ENCODE data around the gene ZNF354C. TPM values are rescaled to one million over a fixed set of nuclear protein-coding genes. Genes with fewer than 3 reads are reported as not detected.

The ZNF354C gene
- total RNA-seq (2014; rRNA removed; shearing (Covaris generic)) = not detected in 2 replicates
- total RNA-seq (2022) = not detected in 2 replicates
- not detected for Bru-seq, nascent RNA
- BruChase-seq, experiment 1, labeled RNA remaining after a 6-hour chase = not detected
- BruChase-seq, experiment 2, labeled RNA remaining after a 2-hour chase = percentile 11 among the genes with signal in this experiment
- long read RNA-seq = 0 reads

DNA sequence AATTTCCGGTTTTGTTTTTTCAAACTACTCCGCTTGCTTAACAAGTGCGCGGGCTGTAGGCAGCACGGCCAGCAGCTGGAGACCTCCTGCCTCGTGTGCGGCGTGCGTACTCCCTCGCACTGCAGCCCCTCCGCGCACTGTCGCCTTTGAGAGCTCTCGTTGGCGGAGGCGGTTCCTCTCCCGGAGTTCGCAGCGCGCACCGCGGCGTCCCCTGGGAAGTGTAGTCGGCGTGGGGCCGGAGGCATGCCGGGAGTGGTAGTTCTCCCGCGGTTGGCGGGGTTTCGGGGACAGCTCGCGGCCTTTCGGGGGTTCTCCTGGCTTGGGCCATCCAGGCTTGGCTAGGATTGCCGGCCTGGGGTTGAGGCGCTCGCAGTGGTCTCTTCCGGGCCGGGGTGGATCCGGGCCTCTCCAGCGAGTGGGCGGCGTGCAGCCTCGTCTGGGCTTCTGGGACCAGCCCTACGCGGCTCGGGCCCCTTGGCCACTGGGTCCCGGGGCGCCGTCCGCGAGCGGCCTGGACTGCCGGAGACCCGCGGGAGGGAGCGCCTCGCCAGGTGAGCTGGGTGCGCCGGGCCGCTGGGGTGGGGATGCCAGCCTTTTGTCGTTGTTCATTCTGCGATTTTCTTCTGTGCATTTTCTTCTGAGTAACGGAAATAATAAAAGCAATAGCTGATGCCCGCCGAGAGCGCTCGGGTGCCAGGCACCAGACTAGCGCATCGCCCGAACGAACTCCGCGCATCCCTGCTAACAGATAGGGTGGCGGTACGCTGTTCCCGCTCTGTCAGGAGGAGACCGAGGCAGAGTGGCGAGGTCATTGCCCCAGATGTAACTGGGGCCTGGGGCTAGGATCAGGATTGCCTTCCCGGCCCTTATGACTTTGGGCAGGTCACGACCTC is at the start of gene ZNF354C:
ZNF354C (plus strand) TSS at position 258 of the 893 bp plus-strand sequence. CDS start 1,696 bp downstream, outside the sequence.
- Histone ChIP-seq H3K4me1 (ENCODE audit: insufficient read depth, low read length, poor library complexity, severe bottlenecking) (no peaks in the 10 kb centered on the region), H3K4me2 (ENCODE audit: low read length) (no peak within 1 kb of the TSS), H3K9me3 (ENCODE audit: low read length) (no peaks in the 10 kb centered on the region), H3K79me2 (ENCODE audit: insufficient read depth, low read depth, low read length) (no peaks in the 10 kb centered on the region), H2AFZ (ENCODE audit: low read length) (no peak within 1 kb of the TSS), H4K20me1 (ENCODE audit: insufficient read depth, low read length) (no peaks in the 10 kb centered on the region), H3K27ac (ENCODE audit: low read depth, low read length, poor library complexity, severe bottlenecking) (no peak within 1 kb of the TSS), H3K4me3 (ENCODE audit: low read depth, low read length, poor library complexity, severe bottlenecking) (no peak within 1 kb of the TSS), H3K36me3 (ENCODE audit: insufficient read depth, low read length) (no peaks in the 10 kb centered on the region), H3K9me2 (ENCODE audit: insufficient read depth, low read length) (no peaks in the 10 kb centered on the region)
- intact Hi-C loops (cut with micrococcal nuclease; ENCODE audit: unreplicated experiment) = no loop called here
- DNase-seq (ENCODE audit: low spot score) = no peak
- no TSS peak for BruUV-seq (replicated peaks)
- TF ChIP-seq EZH2phosphoT487 (IDR thresholded peaks at IDR 0.05; ENCODE audit: borderline replicate concordance, low read depth, low read length) = no peak
- TF ChIP-seq, protein P1, sequence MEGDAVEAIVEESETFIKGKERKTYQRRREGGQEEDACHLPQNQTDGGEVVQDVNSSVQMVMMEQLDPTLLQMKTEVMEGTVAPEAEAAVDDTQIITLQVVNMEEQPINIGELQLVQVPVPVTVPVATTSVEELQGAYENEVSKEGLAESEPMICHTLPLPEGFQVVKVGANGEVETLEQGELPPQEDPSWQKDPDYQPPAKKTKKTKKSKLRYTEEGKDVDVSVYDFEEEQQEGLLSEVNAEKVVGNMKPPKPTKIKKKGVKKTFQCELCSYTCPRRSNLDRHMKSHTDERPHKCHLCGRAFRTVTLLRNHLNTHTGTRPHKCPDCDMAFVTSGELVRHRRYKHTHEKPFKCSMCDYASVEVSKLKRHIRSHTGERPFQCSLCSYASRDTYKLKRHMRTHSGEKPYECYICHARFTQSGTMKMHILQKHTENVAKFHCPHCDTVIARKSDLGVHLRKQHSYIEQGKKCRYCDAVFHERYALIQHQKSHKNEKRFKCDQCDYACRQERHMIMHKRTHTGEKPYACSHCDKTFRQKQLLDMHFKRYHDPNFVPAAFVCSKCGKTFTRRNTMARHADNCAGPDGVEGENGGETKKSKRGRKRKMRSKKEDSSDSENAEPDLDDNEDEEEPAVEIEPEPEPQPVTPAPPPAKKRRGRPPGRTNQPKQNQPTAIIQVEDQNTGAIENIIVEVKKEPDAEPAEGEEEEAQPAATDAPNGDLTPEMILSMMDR (conservative IDR thresholded peaks at IDR 0.05; ENCODE audit: low read length) = no peak
- ChIA-PET CTCF (ENCODE audit: unreplicated experiment) (no interaction called here), POLR2A (no interaction called here)

DNA sequence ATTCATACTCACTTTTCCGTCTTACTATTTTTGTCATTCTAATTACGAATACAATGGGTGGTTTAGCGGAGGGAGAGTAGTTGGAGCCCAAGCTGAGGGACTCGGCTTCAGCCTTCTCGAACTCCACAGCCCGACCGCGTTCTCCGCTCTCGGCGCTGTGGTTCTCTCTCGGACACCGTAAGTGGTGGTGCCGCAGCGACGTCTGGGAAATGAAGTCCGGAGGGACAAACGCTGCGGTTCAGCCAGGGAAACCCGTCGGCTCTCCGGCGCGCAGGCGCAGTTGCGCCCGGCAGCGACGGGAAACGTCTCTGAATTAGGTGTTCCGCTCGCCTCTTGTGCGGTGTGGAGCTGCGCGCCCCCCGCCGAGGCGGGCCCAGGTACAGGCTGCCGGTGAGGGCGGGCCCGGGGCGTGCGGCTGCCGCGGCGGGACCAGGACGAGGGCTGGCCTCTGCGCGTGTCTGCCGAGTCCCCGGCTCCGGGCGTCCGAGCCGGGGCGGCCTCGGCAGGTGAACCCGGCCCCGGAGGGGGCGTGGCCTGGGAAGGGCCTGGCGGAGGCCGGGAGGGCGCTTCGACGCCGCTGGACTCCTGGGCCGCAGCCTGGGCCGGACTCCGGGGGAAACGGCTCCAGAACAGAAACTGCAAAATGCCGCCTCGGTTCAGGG is 36.5 kb upstream of the ZNF354C start, which contains the start of gene ZNF879:
ZNF879 (plus strand) TSS at position 277 of the 662 bp plus-strand sequence. CDS start 1,201 bp downstream, outside the sequence.
- ChIA-PET POLR2A (no interaction called here), CTCF (ENCODE audit: unreplicated experiment) (no interaction called here)
- DNase-seq (ENCODE audit: low spot score) = peak; percentile 81
- H3K4me2 ChIP-seq (ENCODE audit: low read length) = peak within 1 kb of the TSS; percentile 36; the same call in 1 of the 2 replicates
- peak within 1 kb of the TSS; percentile 76 for H2AFZ ChIP-seq (ENCODE audit: low read length)
- H3K79me2 ChIP-seq (ENCODE audit: insufficient read depth, low read depth, low read length) = no peaks in the 10 kb centered on the region
- TF ChIP-seq, protein P1 (conservative IDR thresholded peaks at IDR 0.05; ENCODE audit: low read length) = no peak
- no peak for TF ChIP-seq EZH2phosphoT487 (IDR thresholded peaks at IDR 0.05; ENCODE audit: borderline replicate concordance, low read depth, low read length)
- intact Hi-C loops (cut with micrococcal nuclease; ENCODE audit: unreplicated experiment) = no loop called here
- H3K27ac ChIP-seq (ENCODE audit: low read depth, low read length, poor library complexity, severe bottlenecking) = no peak within 1 kb of the TSS
- peaks cover 5% of the 10 kb centered on the region for H3K4me1 ChIP-seq (ENCODE audit: insufficient read depth, low read length, poor library complexity, severe bottlenecking)
- no peaks in the 10 kb centered on the region for H3K9me3 ChIP-seq (ENCODE audit: low read length)
- H3K36me3 ChIP-seq (ENCODE audit: insufficient read depth, low read length) = no peaks in the 10 kb centered on the region
- no peaks in the 10 kb centered on the region for H4K20me1 ChIP-seq (ENCODE audit: insufficient read depth, low read length)
- BruUV-seq (replicated peaks) = no TSS peak
- H3K9me2 ChIP-seq (ENCODE audit: insufficient read depth, low read length) = no peaks in the 10 kb centered on the region
- peak within 1 kb of the TSS; percentile 64 for H3K4me3 ChIP-seq (ENCODE audit: low read depth, low read length, poor library complexity, severe bottlenecking)
